Panc1 (cell line): ENCODE results near the gene ETHE1. TPM values are rescaled to one million over a fixed set of nuclear protein-coding genes. Genes with fewer than 3 reads are reported as not detected.

Experiments used
- ATAC-seq: fragments of 200-7000 bp; cut with Tn5 transposase; 2 replicates; pipeline ENCODE4 v1.9.1; 2020; ENCODE audit warnings: mild to moderate bottlenecking, moderate library complexity
- BruUV-seq: library from RNA; stranded (reverse); fragments of 400-500 nt; replicated peaks from 2 replicates; lab custom pipeline; 2021; lab: Mats Ljungman, UMichigan
- CTCF ChIA-PET: fragments of 300-600 bp; sonication (Branson Sonifier 250); formaldehyde crosslinking; loops from one replicate; lab custom pipeline; 2022; ENCODE audit warnings: antibody characterized with exemption; lab: Charles Lee
- POLR2A ChIA-PET: fragments of 300-600 bp; sonication (Branson Sonifier 250); formaldehyde crosslinking; loops from one replicate; lab custom pipeline; 2022; ENCODE audit warnings: antibody characterized with exemption; lab: Charles Lee
- DNase-seq: peaks from one replicate; pipeline ENCODE4 v3.0.0-alpha.2; 2010; ENCODE audit warnings: low read depth, low spot score
- H3K27ac ChIP-seq: 2 replicates; pipeline ENCODE4 v1.5.1; 2011; ENCODE audit warnings: mild to moderate bottlenecking, low read length, inconsistent platforms
- H3K27me3 ChIP-seq: fragments of 200-500 bp; sonication (Bioruptor generic); 2 replicates; pipeline ENCODE4 v1.6.0; 2014; ENCODE audit warnings: low read length, inconsistent platforms; ENCODE audit not compliant: control insufficient read depth, insufficient read depth
- H3K36me3 ChIP-seq: fragments of 200-500 bp; sonication (Bioruptor generic); 2 replicates; pipeline ENCODE4 v1.5.1; 2014; ENCODE audit warnings: inconsistent platforms, mild to moderate bottlenecking, low read length, moderate library complexity; ENCODE audit not compliant: control insufficient read depth, insufficient read depth
- H3K4me1 ChIP-seq: 2 replicates; pipeline ENCODE4 v1.5.1; 2011; ENCODE audit warnings: inconsistent platforms, mild to moderate bottlenecking, low read length, moderate library complexity; ENCODE audit not compliant: control insufficient read depth, insufficient read depth
- H3K4me3 ChIP-seq, 2 experiments: 2 replicates each; pipeline ENCODE4 v1.5.1; 2011 to 2012; ENCODE audit warnings: low read depth in 2 of 2, low read length in 2 of 2, mild to moderate bottlenecking in 2 of 2, inconsistent platforms in 1 of 2, moderate library complexity in 1 of 2
- H3K9me3 ChIP-seq: fragments of 200-500 bp; sonication (Bioruptor generic); 2 replicates; pipeline ENCODE4 v1.5.1; 2014; ENCODE audit warnings: low read depth, mild to moderate bottlenecking, inconsistent platforms, low read length, moderate library complexity; ENCODE audit not compliant: control insufficient read depth, insufficient read depth
- CTCF ChIP-seq: fragments of 450-650 bp; IDR thresholded peaks from 2 replicates; pipeline ENCODE4 v1.5.1; 2017; ENCODE audit warnings: mild to moderate bottlenecking
- POLR2AphosphoS5 ChIP-seq: IDR thresholded peaks from 2 replicates; pipeline ENCODE4 v1.6.1; 2012; ENCODE audit warnings: mild to moderate bottlenecking, low read depth, low read length, moderate library complexity
- REST ChIP-seq, 2 experiments: IDR thresholded peaks; 2 replicates each; pipeline ENCODE4 v1.6.1; 2011 to 2012; ENCODE audit warnings: low read depth in 2 of 2, control low read depth in 1 of 2, low read length in 1 of 2, mild to moderate bottlenecking in 1 of 2, moderate library complexity in 1 of 2; ENCODE audit not compliant: insufficient read depth in 1 of 2
- SIN3A ChIP-seq: IDR thresholded peaks from 2 replicates; pipeline ENCODE4 v1.6.1; 2012; ENCODE audit warnings: low read depth, mild to moderate bottlenecking, low read length, moderate library complexity, borderline replicate concordance; ENCODE audit not compliant: insufficient read depth
- TCF7L2 ChIP-seq: IDR thresholded peaks from 2 replicates; pipeline ENCODE4 v1.6.1; 2011; ENCODE audit warnings: mild to moderate bottlenecking, low read depth, low read length, inconsistent platforms
- in situ Hi-C: cut with HindIII; loops from 2 replicates; pipeline ENCODE4 v1.10.0; 2016; ENCODE audit warnings: low sequenced_read_pairs, low pct_unique_long_range_greater_than_20kb
- intact Hi-C: fragments of 100-400 bp; cut with micrococcal nuclease; formaldehyde crosslinking; loops from one replicate; pipeline ENCODE4 v1.10.0; 2022; ENCODE audit not compliant: unreplicated experiment
- total RNA-seq: library from RNA; stranded (reverse); gene quantifications from one replicate; pipeline ENCODE4 v1.2.1, GENCODE V29; 2021; ENCODE audit not compliant: unreplicated experiment

Gene ETHE1
- total RNA-seq, 1 experiment from 2014 or later = 15.6 TPM

- H3K9me3 ChIP-seq = no peaks in the 10 kb centered on the region
- CTCF ChIA-PET = interaction anchor here (1.4 kb wide), 1 partner anchor 10 kb away, joined by 5 read pairs; no protein-coding TSS in a partner anchor
- H3K27ac ChIP-seq = no peak overlapping the region
- H3K27me3 ChIP-seq = no peaks in the 10 kb centered on the region
- H3K4me1 ChIP-seq = no peaks in the 10 kb centered on the region
- POLR2A ChIA-PET = no interaction called here
- no peaks in the 10 kb centered on the region for H3K36me3 ChIP-seq
- DNase-seq (no peak), ATAC-seq (no peak)
- TF ChIP-seq SIN3A = no peak
- TF ChIP-seq REST (IDR thresholded peaks at IDR 0.05; ENCODE audit: insufficient read depth in 1 of 2, low read depth in 2 of 2, low read length in 1 of 2) = no peak
- TF ChIP-seq TCF7L2 = no peak
- TF ChIP-seq POLR2AphosphoS5 = no peak
- no peak for TF ChIP-seq CTCF
- in situ Hi-C loops (no loop called here), intact Hi-C loops (no loop called here)
- H3K4me3 ChIP-seq = no peak overlapping the region
- no TSS peak for BruUV-seq
Observed at GRCh38 chr19:43564800-43565199, 37.8 kb upstream of the ETHE1 start.

- no peak for DNase-seq
Observed at GRCh38 chr19:43563816-43564457, 36.9 kb upstream of the ETHE1 start.

More at GRCh38 chr19:43563816-43564457, 36.9 kb upstream of the ETHE1 start:
- Histone ChIP-seq H3K4me1 (no peaks in the 10 kb centered on the region), H3K4me3 (no peak overlapping the region), H3K27ac (no peak overlapping the region), H3K36me3 (no peaks in the 10 kb centered on the region), H3K9me3 (no peaks in the 10 kb centered on the region), H3K27me3 (no peaks in the 10 kb centered on the region)
- no TSS peak for BruUV-seq
- intact Hi-C loops = no loop called here
- no peak for TF ChIP-seq POLR2AphosphoS5
- TF ChIP-seq REST (IDR thresholded peaks at IDR 0.05; ENCODE audit: insufficient read depth in 1 of 2, low read depth in 2 of 2, low read length in 1 of 2) = no peak
- no peak for TF ChIP-seq CTCF
- TF ChIP-seq TCF7L2 = no peak
- no peak for TF ChIP-seq SIN3A
- ChIA-PET CTCF (interaction anchor here (1.4 kb wide), 1 partner anchor 9 kb away, joined by 5 read pairs; no protein-coding TSS in a partner anchor), POLR2A (no interaction called here)
- in situ Hi-C loops = no loop called here
- ATAC-seq = no peak
